ENCODE data around the gene THPO.

DNA sequence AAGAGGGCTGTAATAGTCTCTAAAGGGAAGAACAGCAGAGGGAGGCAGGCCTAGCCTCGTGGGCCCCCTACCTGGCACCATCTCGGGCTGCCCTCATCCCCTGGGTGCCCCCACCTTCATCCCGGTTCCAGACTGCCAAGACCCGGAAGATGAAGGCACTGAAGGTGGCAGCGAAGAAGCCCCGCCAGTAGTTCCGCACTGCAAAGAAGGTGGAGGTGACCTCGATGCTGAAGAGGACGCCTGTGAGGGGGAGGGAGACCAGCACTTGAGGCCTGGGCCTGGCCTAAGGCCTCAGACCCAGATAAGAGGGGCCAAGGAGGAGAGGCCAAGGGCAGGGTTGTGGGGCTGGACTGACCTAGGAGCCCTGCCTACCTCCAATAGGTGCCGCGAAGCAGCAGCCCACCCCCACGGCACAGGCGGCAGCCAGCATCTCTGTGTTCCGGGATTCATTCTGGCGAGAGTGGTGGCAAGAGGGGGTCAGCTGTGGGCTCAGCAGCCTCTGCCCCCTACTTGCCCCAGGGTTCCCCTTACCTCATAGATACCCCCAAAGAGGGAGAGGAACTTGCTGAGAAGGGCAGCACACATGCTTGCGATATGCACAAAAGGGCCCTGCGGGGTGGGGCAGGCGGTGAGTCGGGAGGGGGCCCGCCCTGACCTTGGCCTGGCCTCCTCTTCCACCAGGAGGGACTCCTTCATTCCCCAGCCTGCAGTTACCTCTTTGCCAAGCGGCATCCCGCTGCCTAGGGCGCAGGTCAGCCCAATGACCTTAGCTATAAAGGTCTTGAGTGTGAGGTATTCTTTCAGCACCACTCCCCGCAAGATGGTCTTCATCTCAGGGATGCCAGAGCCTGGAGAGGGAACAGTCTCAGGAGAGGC is 20.5 kb downstream of the THPO start:
- TF ChIP-seq EP300 (IDR thresholded peaks at IDR 0.05) (no peak), POLR2A (IDR thresholded peaks at IDR 0.05) (no peak)
- TF ChIP-seq, protein P1, sequence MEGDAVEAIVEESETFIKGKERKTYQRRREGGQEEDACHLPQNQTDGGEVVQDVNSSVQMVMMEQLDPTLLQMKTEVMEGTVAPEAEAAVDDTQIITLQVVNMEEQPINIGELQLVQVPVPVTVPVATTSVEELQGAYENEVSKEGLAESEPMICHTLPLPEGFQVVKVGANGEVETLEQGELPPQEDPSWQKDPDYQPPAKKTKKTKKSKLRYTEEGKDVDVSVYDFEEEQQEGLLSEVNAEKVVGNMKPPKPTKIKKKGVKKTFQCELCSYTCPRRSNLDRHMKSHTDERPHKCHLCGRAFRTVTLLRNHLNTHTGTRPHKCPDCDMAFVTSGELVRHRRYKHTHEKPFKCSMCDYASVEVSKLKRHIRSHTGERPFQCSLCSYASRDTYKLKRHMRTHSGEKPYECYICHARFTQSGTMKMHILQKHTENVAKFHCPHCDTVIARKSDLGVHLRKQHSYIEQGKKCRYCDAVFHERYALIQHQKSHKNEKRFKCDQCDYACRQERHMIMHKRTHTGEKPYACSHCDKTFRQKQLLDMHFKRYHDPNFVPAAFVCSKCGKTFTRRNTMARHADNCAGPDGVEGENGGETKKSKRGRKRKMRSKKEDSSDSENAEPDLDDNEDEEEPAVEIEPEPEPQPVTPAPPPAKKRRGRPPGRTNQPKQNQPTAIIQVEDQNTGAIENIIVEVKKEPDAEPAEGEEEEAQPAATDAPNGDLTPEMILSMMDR (IDR thresholded peaks at IDR 0.05) = no peak

Data from upper lobe of left lung (tissue), 4 donors.